Measurements from ENCODE around the gene MT1X. TPM values are rescaled to one million over a fixed set of nuclear protein-coding genes. Genes with fewer than 3 reads are reported as not detected.

MT1X gene
- total and polyA plus RNA-seq, 8 donors, result 14.5 to 126 (median 16.7) TPM

GRCh38 chr16:56709443-56710040, 27.3 kb downstream of the MT1X start:
- intact Hi-C loops (cut with DNase I), result loop anchor here in 1 of 2 donors (10.0 kb wide), 1 partner anchor 195 kb away; no protein-coding TSS in a partner anchor
- TF ChIP-seq CTCF (IDR thresholded peaks at IDR 0.05), result no peak
- Histone ChIP-seq H3K27ac (no peak overlapping the region), H3K4me1 (no peaks in the 10 kb centered on the region), H3K9me3 (no peaks in the 10 kb centered on the region), H3K36me3 (no peaks in the 10 kb centered on the region), H3K27me3 (no peaks in the 10 kb centered on the region), H3K4me3 (no peak overlapping the region)
- ATAC-seq, result no peak
- no peak for DNase-seq

GRCh38 chr16:56710181-56710737, 28.0 kb downstream of the MT1X start:
- no peaks in the 10 kb centered on the region for H3K4me1 ChIP-seq
- no peaks in the 10 kb centered on the region for H3K27me3 ChIP-seq
- intact Hi-C loops (cut with DNase I), result no loop called here
- H3K27ac ChIP-seq, result no peak overlapping the region
- DNase-seq (no peak), ATAC-seq (no peak)
- H3K36me3 ChIP-seq, result no peaks in the 10 kb centered on the region
- no peaks in the 10 kb centered on the region for H3K9me3 ChIP-seq
- no peak for TF ChIP-seq CTCF (IDR thresholded peaks at IDR 0.05)
- no peak overlapping the region for H3K4me3 ChIP-seq

- H3K9me3 ChIP-seq, result no peaks in the 10 kb centered on the region
- no peaks in the 10 kb centered on the region for H3K4me1 ChIP-seq
- no peaks in the 10 kb centered on the region for H3K36me3 ChIP-seq
- DNase-seq (no peak), ATAC-seq (no peak)
- TF ChIP-seq CTCF (IDR thresholded peaks at IDR 0.05), result no peak
- no peak overlapping the region for H3K27ac ChIP-seq
- intact Hi-C loops (cut with DNase I), result no loop called here
- H3K4me3 ChIP-seq, result no peak overlapping the region
- no peaks in the 10 kb centered on the region for H3K27me3 ChIP-seq
Observed at GRCh38 chr16:56711862-56712261, 29.6 kb downstream of the MT1X start.

- DNase-seq (no peak), ATAC-seq (no peak)
- no peaks in the 10 kb centered on the region for H3K36me3 ChIP-seq
- no peak overlapping the region for H3K27ac ChIP-seq
- no peaks in the 10 kb centered on the region for H3K27me3 ChIP-seq
- no peaks in the 10 kb centered on the region for H3K9me3 ChIP-seq
- no peaks in the 10 kb centered on the region for H3K4me1 ChIP-seq
- TF ChIP-seq CTCF (IDR thresholded peaks at IDR 0.05), result no peak
- H3K4me3 ChIP-seq, result no peak overlapping the region
- intact Hi-C loops (cut with DNase I), result no loop called here
Observed at GRCh38 chr16:56713794-56714193, 31.5 kb downstream of the MT1X start.

GRCh38 chr16:56715126-56715525, 32.9 kb downstream of the MT1X start:
- no peaks in the 10 kb centered on the region for H3K27me3 ChIP-seq
- DNase-seq (no peak), ATAC-seq (no peak)
- H3K27ac ChIP-seq, result no peak overlapping the region
- intact Hi-C loops (cut with DNase I), result no loop called here
- no peaks in the 10 kb centered on the region for H3K4me1 ChIP-seq
- H3K4me3 ChIP-seq, result no peak overlapping the region
- H3K9me3 ChIP-seq, result no peaks in the 10 kb centered on the region
- TF ChIP-seq CTCF (IDR thresholded peaks at IDR 0.05), result no peak
- no peaks in the 10 kb centered on the region for H3K36me3 ChIP-seq

Measured in left lung (tissue), 10 donors.